Measurements from ENCODE around the gene FAH.

Gene FAH

DNA sequence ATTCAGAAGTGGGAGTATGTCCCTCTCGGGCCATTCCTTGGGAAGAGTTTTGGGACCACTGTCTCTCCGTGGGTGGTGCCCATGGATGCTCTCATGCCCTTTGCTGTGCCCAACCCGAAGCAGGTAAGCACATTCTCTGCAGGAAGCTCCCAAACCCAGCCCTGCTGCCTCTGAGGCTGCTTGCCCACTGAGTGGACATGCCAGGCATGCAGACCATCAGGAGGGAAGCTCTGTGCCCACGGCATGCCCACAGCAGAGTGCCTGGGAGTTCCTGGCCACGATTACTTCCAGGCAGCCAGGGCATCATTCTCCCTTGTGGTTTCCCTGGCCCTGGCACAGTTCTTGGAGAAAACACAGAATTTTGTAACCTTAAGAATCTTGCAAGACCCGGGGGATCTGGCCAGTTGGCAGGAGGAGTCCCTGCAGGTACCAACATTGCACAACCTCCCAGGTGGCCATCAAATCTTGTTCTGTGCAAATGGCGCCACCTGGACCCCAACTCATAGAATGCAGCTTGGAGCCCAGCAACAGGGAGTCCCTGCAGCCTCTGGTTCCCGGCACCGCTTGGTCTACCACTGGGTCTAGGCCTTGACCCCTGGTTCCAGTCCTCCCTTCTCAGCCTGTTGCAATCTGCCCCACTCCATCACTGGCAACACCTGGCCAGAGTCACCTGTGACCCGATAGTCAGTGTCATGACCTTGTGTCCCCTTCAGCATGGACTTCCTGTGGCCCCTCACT, 20.4 kb downstream of the FAH start:
- DNase-seq (ENCODE audit: low read depth): peak; percentile 48

DNA sequence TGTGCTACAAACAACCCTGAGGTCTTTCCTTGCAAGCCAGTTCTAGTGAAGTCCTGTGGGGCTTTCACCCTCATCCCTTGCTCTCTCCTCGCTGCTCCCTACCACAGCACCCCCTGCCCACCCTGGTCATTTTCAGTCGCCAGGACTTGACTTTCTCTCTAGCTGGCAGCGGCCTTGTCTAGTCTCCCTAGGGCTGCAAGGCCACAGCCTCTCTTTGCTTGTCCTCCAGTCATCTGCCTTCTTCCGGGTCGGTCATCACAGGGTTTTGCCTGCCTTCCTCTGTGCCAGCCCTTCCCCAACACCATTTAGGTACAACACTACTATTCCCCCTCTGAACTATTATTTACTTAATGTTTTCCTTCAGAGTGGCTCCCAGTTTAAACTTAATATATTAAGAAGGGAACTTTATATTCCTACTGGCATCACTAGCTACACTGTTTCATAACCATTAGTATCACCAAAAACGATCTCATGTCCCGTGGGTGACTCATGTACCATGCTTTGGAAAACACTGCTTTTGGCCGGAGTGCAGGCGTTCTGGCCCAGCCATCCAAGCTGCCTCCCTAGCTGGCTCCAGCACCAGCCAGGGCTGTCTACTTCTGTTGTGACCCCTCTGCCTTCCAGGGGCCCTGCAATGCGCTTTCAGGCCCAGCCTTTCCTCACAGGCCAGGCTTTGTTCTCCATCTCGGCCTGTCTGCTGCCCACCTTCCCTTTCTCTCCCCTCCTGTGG, 21.4 kb downstream of the FAH start:
- DNase-seq (ENCODE audit: low read depth): no peak

DNA sequence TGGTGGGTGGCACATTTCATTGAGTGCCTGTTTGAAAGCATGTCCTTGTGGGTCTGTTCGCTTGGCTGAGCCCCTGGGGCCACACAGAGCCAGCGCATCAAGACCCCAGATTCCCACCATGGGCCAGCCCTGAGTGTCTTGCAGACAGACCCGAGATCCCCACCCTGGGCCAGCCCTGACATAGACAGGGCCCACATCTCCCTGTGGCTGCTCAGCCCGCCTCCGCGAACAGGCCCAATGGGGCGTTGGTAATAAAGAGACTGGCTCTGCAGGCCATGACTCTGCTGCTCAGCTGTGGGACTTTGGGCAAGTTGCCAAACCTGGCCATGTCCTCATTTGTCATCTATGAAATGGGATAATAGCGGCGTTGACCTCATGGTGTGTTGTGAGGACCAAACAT, 22.6 kb downstream of the FAH start:
- no peak for DNase-seq (ENCODE audit: low read depth)

DNA sequence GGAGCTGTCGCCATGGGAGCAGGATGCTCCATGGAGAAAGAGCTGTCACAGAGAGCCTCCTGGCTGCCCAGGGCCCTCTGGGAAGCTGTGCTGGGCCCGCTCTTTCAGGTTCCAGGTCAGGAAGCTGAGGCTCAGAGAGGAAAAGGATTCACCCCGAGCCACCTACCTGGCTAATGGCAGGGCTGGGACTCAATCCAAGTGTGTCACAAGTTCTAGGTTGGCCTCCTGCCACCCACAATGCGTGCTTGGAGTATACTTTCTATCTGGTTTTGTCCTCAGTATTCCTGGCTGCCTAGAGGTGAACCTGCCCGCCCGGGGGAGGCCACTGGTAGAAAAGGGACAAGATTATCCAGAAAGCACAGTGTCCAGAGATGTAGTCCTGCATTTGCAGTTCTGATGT, 23.6 kb downstream of the FAH start:
- no peak for DNase-seq (ENCODE audit: low read depth)

DNA sequence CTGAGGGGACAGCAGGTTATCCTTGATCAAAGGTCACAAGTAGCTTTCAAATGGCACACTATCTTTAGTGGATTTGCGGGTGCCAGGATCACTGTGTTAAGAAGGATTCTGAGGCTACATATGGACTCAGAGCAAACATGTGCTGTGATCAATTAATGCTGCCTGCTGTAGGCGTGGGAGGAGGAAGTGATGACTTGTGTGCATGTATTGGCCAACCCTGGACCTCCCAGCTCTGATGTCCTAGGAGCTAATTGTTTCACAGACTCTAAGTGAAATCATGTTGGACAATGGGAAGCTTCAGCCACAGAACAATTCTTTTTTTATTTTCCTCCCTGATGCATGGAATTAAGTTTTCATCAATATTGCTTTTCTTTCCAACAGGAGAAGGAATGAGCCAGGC, 24.4 kb downstream of the FAH start:
- DNase-seq (ENCODE audit: low read depth): no peak

DNA sequence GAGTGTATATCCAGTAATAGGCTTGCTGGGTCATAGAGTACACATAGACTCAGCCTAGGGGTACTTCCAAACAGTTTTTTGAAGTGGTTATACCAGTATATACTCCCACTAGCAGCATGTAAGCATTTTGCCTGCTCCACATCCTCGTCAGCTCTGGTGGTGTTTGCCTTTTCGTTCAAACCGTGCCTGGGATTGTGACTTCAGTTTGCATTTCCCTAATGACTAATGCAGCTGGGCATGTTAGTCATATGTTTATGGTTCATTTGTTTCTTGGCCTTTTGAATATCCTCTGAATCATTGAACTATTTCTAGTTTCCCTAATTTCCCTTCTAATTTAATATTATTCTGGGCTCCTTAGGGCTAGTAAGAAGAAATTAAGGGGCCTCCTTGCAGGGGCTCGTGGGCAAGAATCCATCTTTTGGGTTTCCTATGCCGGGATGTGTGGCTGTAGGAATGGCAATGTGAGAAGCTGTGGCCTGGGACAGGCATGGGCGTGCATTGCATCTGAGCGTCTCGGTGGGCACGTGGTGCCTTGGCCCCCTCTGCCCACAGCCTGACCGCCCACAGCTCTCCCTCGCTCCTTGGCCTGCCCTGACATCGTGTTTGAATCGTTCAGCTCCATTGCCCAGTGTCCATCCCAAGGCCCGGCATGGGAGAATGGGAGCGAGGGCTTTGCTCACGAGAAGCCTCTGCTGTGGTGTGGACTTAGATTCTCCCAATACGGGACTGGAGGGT, 26.4 kb downstream of the FAH start:
- no peak for DNase-seq (ENCODE audit: low read depth)

DNA sequence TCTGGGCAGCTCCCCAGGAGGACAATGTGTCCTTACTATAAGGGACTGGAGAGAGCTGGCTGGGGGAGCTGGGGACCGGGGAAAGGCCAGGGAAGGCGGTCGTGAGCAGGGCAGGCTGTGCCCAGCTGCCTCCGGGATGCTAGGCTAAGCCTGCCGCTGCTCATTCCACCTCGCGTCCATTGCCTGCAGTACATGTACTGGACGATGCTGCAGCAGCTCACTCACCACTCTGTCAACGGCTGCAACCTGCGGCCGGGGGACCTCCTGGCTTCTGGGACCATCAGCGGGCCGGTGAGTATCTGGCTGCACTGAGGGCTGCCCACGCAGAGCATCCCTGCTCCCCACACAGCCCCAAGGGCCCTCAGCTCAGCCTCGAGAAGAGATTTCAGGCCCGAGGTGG, 27.1 kb downstream of the FAH start:
- no peak for DNase-seq (ENCODE audit: low read depth)

DNA sequence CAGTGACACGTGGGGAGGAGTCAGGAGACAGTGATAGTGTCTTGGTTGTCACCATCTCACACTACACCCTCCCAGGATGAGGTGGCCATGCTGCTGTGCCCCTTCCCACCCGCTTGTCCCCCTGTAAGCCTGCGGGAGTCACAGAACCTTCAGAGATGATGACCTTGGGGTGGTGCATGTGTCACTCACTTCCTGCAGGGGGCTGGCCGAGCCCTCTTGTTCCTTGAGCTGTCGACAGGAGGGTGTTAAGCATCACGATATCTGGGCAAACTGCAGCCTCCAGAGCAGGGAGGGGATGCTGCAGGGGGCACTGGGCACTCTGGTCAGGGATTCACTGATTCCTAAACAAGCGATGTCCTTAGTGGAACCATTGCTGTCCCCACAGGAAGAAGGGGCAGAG, 27.7 kb downstream of the FAH start:
- no peak for DNase-seq (ENCODE audit: low read depth)

DNA sequence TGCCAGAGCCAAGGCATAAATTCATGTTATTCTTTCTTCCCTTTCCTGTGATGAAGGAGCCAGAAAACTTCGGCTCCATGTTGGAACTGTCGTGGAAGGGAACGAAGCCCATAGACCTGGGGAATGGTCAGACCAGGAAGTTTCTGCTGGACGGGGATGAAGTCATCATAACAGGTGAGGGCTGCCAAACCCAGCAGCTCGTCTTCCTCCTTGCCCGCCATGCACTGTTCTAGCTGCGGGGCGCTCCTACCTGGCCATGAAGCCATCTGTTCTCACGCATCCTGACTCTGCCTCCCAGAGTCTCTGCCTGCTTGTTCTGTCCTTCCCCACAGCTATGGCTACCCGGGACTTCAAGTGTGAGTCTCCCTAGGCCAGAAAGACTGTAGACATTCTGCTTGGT, 28.2 kb downstream of the FAH start:
- DNase-seq (ENCODE audit: low read depth): no peak

DNA sequence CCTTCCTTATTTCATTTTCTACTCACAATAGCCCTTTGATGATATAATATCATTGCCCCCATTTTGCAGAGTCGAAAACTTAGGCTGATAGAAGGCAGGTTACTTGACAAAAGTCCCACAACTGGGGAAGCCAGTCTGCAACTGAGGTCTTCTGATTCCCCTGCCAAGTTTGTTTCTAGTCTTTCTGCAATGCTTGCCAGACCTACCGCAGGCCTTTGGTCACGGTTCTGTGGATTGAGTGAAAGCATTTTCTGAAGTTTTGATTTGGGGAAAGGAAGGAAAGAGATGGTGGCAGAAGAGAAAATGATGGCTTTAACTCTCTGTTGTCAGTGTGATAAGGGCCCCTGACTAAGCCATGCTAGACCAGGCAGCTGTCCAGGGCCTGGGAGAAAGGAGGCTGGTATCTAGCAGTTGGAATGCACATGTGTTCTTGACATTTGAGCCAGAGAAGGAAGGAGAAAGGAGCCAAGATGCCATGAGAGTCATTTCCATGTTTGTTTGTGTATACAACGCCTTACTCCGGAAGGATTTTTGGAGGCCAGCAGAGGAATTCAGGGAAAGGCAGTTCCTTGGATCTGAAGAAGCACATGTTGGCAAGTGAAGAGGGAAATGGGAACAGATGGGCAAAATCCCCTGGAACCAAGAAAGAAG, 29.9 kb downstream of the FAH start:
- DNase-seq (ENCODE audit: low read depth): no peak

DNA sequence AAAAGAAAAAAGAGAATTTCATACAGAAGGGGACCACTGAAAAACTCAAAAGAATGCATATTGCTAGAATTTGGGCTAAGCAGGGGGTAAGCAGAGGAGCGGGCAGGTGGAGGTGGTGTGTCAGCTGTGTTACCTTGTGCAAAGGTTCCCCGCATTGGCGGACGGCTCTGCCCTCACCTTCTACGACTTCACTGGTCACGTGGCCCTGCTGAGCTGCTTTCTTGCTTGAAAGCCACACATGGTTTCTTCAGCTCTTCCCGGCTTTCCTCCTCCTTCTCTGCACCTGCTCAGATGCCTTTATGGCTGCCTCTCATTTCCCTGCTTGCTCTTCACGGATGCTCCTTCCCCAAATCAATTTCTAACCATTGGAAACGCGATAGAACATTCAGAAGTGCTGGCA, 30.5 kb downstream of the FAH start:
- no peak for DNase-seq (ENCODE audit: low read depth)

DNA sequence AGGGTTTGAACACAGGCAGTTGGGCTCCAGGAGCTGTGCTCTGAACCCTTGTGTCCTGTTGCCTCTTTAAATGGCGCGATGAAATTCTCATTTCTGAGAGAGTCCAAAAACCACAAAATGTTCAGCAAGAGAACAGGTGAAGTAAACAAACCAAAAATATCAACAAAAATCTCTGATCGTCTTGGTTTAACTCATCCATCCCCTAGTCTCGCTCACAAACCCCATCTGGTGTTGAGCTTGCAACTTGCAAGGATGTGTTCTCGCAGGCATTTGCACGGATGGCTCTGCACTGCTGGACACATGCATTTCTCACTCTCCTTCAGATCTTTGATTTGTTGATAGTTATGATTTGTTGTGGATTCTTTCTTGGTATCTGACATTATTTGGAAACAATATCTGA, 31.1 kb downstream of the FAH start:
- no peak for DNase-seq (ENCODE audit: low read depth)

DNA sequence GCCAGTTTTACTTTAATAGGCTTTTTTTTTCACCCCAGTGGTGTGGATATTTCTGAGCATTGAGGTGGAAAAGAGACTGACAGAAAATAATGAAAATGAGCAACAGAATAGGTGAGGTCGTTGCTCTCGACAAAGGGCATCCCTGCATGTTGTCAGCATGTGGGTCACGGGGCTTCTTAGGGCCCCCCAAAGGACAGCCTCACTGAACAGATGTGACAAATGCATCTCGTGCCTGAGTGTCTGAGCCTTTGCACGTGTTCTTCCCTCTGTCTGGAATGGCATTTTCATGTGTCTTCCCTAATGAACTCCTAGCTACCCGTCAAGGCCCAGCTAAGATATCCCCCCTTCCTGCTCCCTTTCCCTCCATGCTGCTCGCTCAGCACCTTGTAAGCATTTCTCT, 31.8 kb downstream of the FAH start:
- no peak for DNase-seq (ENCODE audit: low read depth)

DNA sequence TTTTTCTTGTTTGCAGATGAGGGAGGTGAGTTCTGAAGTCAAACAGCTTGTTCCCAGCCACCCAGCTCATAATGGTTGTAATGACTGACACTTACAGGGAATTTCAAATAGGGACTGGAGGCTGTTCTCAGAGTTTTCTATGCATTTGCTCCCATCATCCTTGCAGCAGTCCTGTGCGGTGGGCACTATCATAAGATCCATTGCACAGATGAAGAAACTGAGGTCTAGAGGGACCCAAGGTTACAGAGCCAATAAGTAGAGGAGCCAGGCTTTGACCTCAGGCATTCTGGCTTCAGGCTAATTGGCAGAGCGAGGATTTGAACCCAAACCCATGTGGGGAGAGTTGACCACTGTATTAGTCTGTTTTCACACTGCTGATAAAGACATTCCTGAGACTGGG, 32.4 kb downstream of the FAH start:
- DNase-seq (ENCODE audit: low read depth): no peak

DNA sequence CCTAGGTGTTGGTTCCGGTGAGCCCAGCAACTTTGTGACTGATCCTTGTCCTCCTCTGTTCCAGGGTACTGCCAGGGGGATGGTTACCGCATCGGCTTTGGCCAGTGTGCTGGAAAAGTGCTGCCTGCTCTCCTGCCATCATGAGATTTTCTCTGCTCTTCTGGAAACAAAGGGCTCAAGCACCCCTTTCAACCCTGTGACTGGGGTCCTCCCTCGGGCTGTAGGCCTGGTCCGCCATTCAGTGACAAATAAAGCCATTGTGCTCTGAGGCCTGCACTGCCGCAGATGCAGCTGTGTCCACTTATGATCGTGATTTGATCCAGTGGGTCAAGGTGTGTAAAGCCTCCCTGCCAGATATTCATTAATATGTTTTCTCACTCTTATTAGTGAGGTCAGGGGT, 33.3 kb downstream of the FAH start:
- no peak for DNase-seq (ENCODE audit: low read depth)

DNA sequence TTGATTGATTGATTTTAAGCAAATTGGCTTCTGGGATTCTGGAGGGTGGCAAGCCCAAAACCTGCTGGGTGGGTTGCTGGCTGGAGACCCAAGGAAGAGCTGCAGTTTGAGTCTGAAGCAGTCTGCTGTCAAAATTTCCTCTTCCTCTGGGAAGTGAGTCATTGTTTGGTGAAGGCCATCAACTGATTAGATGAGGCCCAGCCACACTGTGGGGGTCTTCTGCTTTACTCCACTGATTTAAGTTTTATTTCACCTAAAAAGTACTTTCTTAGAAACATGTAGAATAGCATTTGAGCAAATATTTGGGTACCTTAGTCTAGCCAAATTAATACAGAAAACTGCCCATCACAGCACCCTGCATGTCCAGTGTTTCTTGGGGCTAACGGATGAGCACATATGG, 33.8 kb downstream of the FAH start:
- no peak for DNase-seq (ENCODE audit: low read depth)

DNA sequence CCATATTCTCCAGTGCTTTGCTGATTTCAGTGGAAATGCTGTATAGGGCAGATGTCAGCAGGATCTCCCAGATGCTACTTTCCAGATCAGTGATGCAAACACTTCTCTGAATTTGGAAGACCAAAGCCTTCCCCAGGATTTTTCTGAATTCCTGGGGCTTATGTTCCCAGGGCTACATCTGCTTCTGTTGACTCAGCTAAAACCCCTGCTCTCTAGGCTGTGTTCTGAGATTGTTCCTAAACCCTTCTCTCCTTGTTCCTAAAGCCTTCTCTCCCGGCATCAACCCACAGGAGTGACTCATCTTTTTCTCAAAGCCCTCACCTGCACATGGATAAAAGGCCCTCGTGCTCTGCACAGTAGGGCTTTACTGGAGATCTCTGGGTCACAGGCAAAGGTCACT, 35.5 kb downstream of the FAH start:
- DNase-seq (ENCODE audit: low read depth): no peak

DNA sequence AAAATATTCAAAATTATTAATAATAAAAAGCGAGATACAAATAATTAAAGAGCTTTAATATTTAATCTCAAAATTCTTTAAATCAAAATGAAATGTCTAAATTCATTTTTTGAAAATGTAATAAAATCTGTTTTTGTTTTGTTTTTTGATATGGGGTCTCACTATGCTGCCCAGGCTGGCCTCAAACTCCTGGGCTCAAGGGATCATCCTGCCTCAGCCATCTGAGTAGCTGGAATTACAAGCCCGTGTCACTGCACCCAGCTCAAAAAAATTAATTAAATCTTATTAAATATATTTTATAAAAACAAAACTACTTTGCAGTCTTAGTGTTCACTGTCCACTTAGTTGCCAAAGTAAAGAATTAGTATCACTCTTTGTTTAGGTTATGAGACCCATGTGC, 38.4 kb downstream of the FAH start:
- no peak for DNase-seq (ENCODE audit: low read depth)

DNA sequence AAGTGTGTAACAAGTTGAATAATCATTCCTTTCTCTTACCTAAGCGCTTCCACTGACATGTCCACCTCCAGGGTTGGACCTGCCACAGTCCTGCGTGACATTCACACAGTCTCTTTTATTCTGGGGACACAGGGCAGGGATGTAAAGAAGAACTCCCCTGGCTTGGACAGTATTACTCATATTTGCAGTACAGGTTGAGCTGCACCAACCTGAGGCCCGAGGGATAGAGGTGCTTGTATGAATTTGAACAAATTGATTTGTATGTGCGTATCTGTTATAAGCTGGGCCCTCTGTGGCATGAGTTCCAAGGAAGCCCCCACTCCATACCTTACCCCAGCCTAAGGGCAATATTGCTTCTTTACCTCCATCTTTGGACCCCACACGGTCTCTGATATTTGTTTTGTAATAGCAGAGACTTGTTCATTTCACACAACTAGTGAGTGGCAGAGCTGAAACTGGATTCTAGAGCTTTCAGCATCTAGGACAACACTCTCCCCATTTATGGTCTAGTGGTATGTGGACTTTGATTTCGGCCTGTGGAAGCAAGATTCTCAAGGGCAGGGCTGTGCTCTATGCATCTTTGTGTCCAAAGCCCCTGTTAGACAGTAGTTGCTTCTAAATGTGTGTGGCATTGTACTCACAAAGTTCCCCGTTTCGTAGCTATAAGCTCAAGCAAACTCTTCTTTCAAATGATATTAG, 39.2 kb downstream of the FAH start:
- no peak for DNase-seq (ENCODE audit: low read depth)

DNA sequence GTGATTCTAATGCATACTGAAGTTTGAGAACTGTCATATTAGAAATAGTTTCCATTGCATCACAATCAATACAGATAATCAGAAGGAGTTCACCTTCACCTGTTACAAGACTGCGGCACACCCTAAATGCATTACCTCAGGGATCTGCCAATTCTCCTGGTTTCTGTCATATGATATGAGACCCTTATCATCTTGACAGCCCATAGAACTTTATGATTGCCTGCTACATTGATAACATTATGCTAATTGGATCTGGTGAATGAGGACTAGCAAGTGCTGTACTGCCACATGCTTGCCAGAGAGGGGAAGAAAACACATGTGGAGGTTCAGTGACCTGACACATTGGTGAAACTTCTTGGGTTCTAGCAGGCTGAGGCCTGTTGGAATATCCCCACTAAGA, 41.4 kb downstream of the FAH start:
- DNase-seq (ENCODE audit: low read depth): no peak

DNA sequence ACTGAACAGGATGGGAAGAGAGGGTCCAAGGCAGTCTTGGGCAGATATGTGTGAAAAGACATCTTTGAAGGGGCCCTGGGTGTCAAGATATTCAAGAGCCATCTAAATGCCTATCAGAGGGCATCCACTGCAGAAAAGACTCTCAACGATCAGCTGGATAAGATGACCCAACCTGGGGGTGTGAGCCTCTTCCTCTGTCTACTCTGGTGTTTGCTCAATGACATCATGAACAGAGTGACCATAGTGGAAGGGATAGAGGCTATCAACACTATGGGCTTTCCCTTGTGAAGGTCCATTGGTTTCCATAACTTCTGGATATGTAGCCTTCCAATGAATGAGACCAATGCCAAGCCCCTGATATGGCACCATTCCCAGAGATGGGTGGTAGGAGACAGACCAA, 42.1 kb downstream of the FAH start:
- DNase-seq (ENCODE audit: low read depth): no peak

DNA sequence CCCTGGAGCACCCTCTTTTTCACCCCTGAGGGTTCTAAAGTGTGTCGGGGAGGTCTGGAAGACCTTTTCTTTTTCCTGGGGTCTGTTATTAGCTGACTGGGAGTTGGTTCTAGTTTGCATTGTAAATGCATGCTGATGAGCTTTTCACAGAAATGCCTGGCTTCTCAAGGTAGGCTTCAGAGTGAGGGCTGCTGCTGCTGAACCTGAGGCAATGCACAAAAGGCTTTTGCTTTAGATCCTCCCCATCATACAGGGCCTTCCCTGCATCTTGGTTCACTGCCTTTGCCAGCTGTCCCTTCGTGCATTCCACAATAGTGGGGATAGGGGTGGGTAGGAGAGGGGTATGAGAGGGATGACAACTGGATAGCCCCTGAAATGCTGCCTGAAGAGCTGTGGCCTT, 46.6 kb downstream of the FAH start:
- no peak for DNase-seq (ENCODE audit: low read depth)

Data from stimulated activated CD8-positive, alpha-beta memory T cell treated with anti-CD3 and anti-CD28 coated beads, Interleukin-4, amount 100 ng/mL, for 24 hours (primary cell).